OCI-LY7 (cell line): ENCODE results near the gene AVPI1. TPM values are rescaled to one million over a fixed set of nuclear protein-coding genes. Genes with fewer than 3 reads are reported as not detected.

ENCODE experiments used
- BruUV-seq: library from RNA; stranded (reverse); fragments of 400-500 nt; replicated peaks from 2 replicates; lab custom pipeline; 2021; lab: Mats Ljungman, UMichigan
- CTCF ChIA-PET: fragments of 300-600 bp; sonication (Branson Sonifier 250); formaldehyde crosslinking; loops from one replicate; lab custom pipeline; 2022; ENCODE audit warnings: antibody characterized with exemption; ENCODE audit not compliant: unreplicated experiment; lab: Charles Lee
- POLR2A ChIA-PET: fragments of 300-600 bp; sonication (Branson Sonifier 250); formaldehyde crosslinking; loops from one replicate; lab custom pipeline; 2022; ENCODE audit warnings: antibody characterized with exemption; lab: Charles Lee
- DNase-seq: peaks from one replicate; pipeline ENCODE4 v3.0.0-alpha.2; 2015; ENCODE audit warnings: low spot score
- H2AFZ ChIP-seq: fragments of 200-600 bp; sonication (generic), shearing (Covaris generic); 2 replicates; pipeline ENCODE4 v1.6.1; 2014; ENCODE audit warnings: mild to moderate bottlenecking, antibody characterized with exemption, low read length, moderate library complexity
- H3K27ac ChIP-seq: fragments of 200-600 bp; sonication (generic); 2 replicates; pipeline ENCODE4 v1.5.1; 2014; ENCODE audit warnings: mixed run types, low read depth, mild to moderate bottlenecking, moderate library complexity, low read length, inconsistent platforms; ENCODE audit not compliant: poor library complexity, severe bottlenecking
- H3K36me3 ChIP-seq: fragments of 200-600 bp; sonication (generic); 2 replicates; pipeline ENCODE4 v1.6.1; 2014; ENCODE audit warnings: mild to moderate bottlenecking, antibody characterized with exemption, low read length, moderate library complexity, mixed read lengths; ENCODE audit not compliant: insufficient read depth
- H3K4me1 ChIP-seq: fragments of 200-600 bp; sonication (generic); 2 replicates; pipeline ENCODE4 v1.5.1; 2014; ENCODE audit warnings: mild to moderate bottlenecking, low read length; ENCODE audit not compliant: insufficient read depth, poor library complexity, severe bottlenecking
- H3K4me2 ChIP-seq: fragments of 200-600 bp; sonication (generic); 2 replicates; pipeline ENCODE4 v1.6.1; 2014; ENCODE audit warnings: mild to moderate bottlenecking, low read length
- H3K4me3 ChIP-seq: fragments of 200-600 bp; sonication (generic); 2 replicates; pipeline ENCODE4 v1.5.1; 2014; ENCODE audit warnings: mild to moderate bottlenecking, low read depth, low read length; ENCODE audit not compliant: poor library complexity, severe bottlenecking
- H3K79me2 ChIP-seq: fragments of 200-600 bp; sonication (generic); 2 replicates; pipeline ENCODE4 v1.6.1; 2016; ENCODE audit warnings: low read depth, mild to moderate bottlenecking, low read length, moderate library complexity, mixed read lengths; ENCODE audit not compliant: insufficient read depth
- H3K9me2 ChIP-seq: fragments of 200-600 bp; sonication (generic); 2 replicates; pipeline ENCODE4 v1.6.1; 2016; ENCODE audit warnings: mild to moderate bottlenecking, low read length, mixed read lengths; ENCODE audit not compliant: insufficient read depth
- H3K9me3 ChIP-seq: fragments of 200-600 bp; sonication (generic); 2 replicates; pipeline ENCODE4 v1.6.1; 2014; ENCODE audit warnings: mild to moderate bottlenecking, mixed run types, low read length, mixed read lengths
- H4K20me1 ChIP-seq: fragments of 200-600 bp; sonication (generic); 2 replicates; pipeline ENCODE4 v1.6.1; 2014; ENCODE audit warnings: mild to moderate bottlenecking, antibody characterized with exemption, low read length, moderate library complexity, mixed read lengths; ENCODE audit not compliant: insufficient read depth
- CTCF ChIP-seq: fragments of 200-600 bp; sonication (generic); conservative IDR thresholded peaks from 2 replicates; pipeline ENCODE4 v1.5.1; 2014; ENCODE audit warnings: mild to moderate bottlenecking, antibody characterized with exemption, low read length, moderate library complexity, mixed read lengths
- EZH2phosphoT487 ChIP-seq: fragments of 200-600 bp; sonication (generic); IDR thresholded peaks from 2 replicates; pipeline ENCODE4 v1.6.1; 2018; ENCODE audit warnings: low read depth, borderline replicate concordance, mild to moderate bottlenecking, mixed run types, antibody characterized with exemption, low read length, moderate library complexity, mixed read lengths
- intact Hi-C: fragments of 100-400 bp; cut with micrococcal nuclease; formaldehyde crosslinking; loops from one replicate; pipeline ENCODE4 v1.10.0; 2022; ENCODE audit not compliant: unreplicated experiment
- total RNA-seq, 2 experiments: library from RNA; depleted of rRNA in 1 of 2; stranded (reverse); fragments of >200 nt in 1 of 2; shearing (Covaris generic) in 1 of 2; gene quantifications; 2 replicates each; pipeline ENCODE4 v1.2.3, GENCODE V29; 2014 to 2022

The AVPI1 gene
- total RNA-seq, 2 experiments from 2014 or later = 3.2 to 4.6 TPM

GRCh38 chr10:97676770-97677581 is 10.1 kb downstream of the AVPI1 start:
- BruUV-seq = no TSS peak
- no peaks in the 10 kb centered on the region for H4K20me1 ChIP-seq
- H3K36me3 ChIP-seq = peaks cover 24% of the 10 kb centered on the region
- peak; percentile 69 for DNase-seq
- no peaks in the 10 kb centered on the region for H3K79me2 ChIP-seq
- no peaks in the 10 kb centered on the region for H3K9me3 ChIP-seq
- no peaks in the 10 kb centered on the region for H3K9me2 ChIP-seq
- CTCF ChIA-PET = interaction anchor here (0.5 to 2.7 kb wide), 3 partner anchors 10 to 60 kb away, joined by 3 to 10 read pairs (median 4); partner anchors contain the start of genes AVPI1 and ZFYVE27
- peak overlapping the region; percentile 25; the same call in 1 of the 2 replicates for H3K4me2 ChIP-seq
- POLR2A ChIA-PET = interaction anchor here (1.2 kb wide), 1 partner anchor 9 kb away, joined by 3 read pairs; no protein-coding TSS in a partner anchor
- intact Hi-C loops = loop anchor here (1.0 kb wide), 1 partner anchor 54 kb away; no protein-coding TSS in a partner anchor
- no peak overlapping the region for H2AFZ ChIP-seq
- peaks cover 9% of the 10 kb centered on the region for H3K4me1 ChIP-seq
- H3K4me3 ChIP-seq = no peak overlapping the region
- TF ChIP-seq EZH2phosphoT487 (no peak), CTCF (peak; percentile 84)
- no peak overlapping the region for H3K27ac ChIP-seq

DNA sequence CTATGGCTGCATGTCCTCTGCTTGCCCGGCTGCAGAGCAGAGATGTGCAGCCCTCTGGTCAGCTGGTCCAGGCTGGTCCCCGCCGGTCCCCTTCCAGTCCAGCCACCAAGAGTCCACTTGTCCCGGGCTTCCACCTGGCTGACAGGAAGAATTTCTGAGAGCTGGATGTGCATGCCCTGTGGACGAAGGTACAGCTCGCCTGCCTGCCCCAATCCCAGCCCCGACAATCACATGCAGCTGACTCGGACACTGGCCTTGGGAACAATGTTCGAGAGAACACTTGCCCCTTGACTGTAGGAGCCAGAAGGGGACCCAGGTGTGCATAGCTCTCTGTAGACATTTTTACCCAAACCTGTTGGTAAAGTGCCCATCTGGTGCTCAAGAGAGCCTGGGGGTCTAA is 11.8 kb downstream of the AVPI1 start:
- ChIA-PET CTCF (no interaction called here), POLR2A (no interaction called here)
- Histone ChIP-seq H2AFZ (no peak overlapping the region), H3K9me2 (no peaks in the 10 kb centered on the region), H3K4me3 (no peak overlapping the region), H4K20me1 (no peaks in the 10 kb centered on the region), H3K27ac (no peak overlapping the region), H3K4me1 (peaks cover 9% of the 10 kb centered on the region), H3K9me3 (no peaks in the 10 kb centered on the region), H3K79me2 (no peaks in the 10 kb centered on the region), H3K4me2 (no peak overlapping the region), H3K36me3 (peaks cover 27% of the 10 kb centered on the region)
- BruUV-seq = no TSS peak
- TF ChIP-seq CTCF (no peak), EZH2phosphoT487 (no peak)
- DNase-seq = no peak
- intact Hi-C loops = no loop called here
